HG02623 (cell line): ENCODE data around the gene NPPA.
A peak's percentile ranks its signal among the peaks of the same experiment; 100 is the strongest.
"Not testable (repeated sequence)": the region's sequence is repeated elsewhere in the genome, so short reads cannot be mapped to it uniquely, and the experiment has no call there.

ENCODE experiments used
- ATAC-seq: cut with Tn5 transposase; IDR thresholded peaks from one replicate; pipeline ENCODE4 v1.9.1; 2021; ENCODE audit warnings: moderate library complexity; ENCODE audit not compliant: unreplicated experiment

Gene NPPA

GRCh38 chr1:11847667-11848372 is at the start of gene NPPA:
Gene NPPA (minus strand): TSS chr1:11847783. CDS start chr1:11847684, 99 bp downstream.
- no peak for ATAC-seq

GRCh38 chr1:11894501-11894900 is 46.9 kb upstream of the NPPA start:
- ATAC-seq = not testable (repeated sequence)

GRCh38 chr1:11893907-11894251 is 46.3 kb upstream of the NPPA start:
- peak; percentile 47 for ATAC-seq

- ATAC-seq = no peak
Measured at GRCh38 chr1:11891433-11892186, 44.0 kb upstream of the NPPA start.

GRCh38 chr1:11888877-11889208 is 41.3 kb upstream of the NPPA start:
- ATAC-seq = no peak

GRCh38 chr1:11888206-11888876 is 40.8 kb upstream of the NPPA start:
- ATAC-seq = no peak

GRCh38 chr1:11887666-11888007 is 40.1 kb upstream of the NPPA start:
- no peak for ATAC-seq

- ATAC-seq = no peak
Measured at GRCh38 chr1:11886986-11887665, 39.5 kb upstream of the NPPA start.

- ATAC-seq = no peak
Measured at GRCh38 chr1:11885916-11886315, 38.3 kb upstream of the NPPA start.

- ATAC-seq = no peak
Measured at GRCh38 chr1:11882814-11883538, 35.4 kb upstream of the NPPA start.

GRCh38 chr1:11881749-11882441 is 34.3 kb upstream of the NPPA start:
- ATAC-seq = no peak

GRCh38 chr1:11880911-11881748 is 33.5 kb upstream of the NPPA start:
- ATAC-seq = no peak

GRCh38 chr1:11880181-11880575 is 32.6 kb upstream of the NPPA start:
- ATAC-seq = no peak

- no peak for ATAC-seq
Measured at GRCh38 chr1:11879311-11880180, 32.0 kb upstream of the NPPA start.

- no peak for ATAC-seq
Measured at GRCh38 chr1:11878891-11879190, 31.3 kb upstream of the NPPA start.

- no peak for ATAC-seq
Measured at GRCh38 chr1:11878081-11878890, 30.7 kb upstream of the NPPA start.

GRCh38 chr1:11877074-11877473 is 29.5 kb upstream of the NPPA start:
- no peak for ATAC-seq

GRCh38 chr1:11875094-11875493 is 27.5 kb upstream of the NPPA start:
- no peak for ATAC-seq
